HL-60/S4 (cell line): Measurements from ENCODE around the gene SGSH.
"Not testable (repeated sequence)": the region's sequence is repeated elsewhere in the genome, so short reads cannot be mapped to it uniquely, and the experiment has no call there.

ENCODE experiments used
- in situ Hi-C: fragments of 300-500 bp; cut with MboI; formaldehyde crosslinking; loops from 2 replicates; pipeline ENCODE4 v1.14.3; 2022; ENCODE audit warnings: low sequenced_read_pairs

SGSH gene

DNA sequence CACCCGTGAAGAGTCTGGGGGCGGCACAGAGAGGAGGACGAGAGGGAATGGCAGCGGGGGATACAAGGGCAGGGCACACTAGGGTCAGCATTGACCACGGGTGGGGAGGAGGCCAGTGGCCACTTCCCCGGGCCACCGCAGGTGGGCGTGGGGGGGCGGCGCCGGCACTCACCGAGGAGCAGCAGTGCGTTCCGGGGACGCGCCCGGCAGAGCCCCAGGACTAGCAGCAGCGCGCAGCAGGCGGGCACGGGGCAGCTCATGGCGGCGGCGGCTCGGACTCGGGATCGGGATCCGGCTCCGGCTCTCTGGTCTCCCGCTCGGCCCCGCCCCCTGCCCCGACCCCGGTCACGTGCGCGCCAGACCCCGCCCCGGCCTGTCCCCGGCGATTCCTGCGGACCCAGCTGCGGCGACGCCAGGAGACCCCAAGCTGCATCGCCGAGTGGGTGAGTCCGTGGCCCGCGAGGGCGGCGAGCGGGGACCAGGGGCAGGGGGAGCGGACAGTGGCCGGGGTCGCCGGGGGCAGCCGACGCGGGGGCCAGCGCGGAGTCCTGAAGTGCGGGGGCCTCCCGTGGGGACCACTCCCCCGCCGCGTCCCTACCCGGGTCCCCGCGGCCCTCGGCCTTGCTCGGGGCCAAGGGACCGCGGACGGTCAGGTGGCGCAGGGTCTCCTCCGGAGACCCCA is at the start of gene SGSH, which contains the start of gene SLC26A11:
TSS of gene SGSH (minus strand) at position 280 of the 682 bp plus-strand sequence. CDS start at position 260, 20 bp downstream.
TSS of gene SLC26A11 (plus strand) at position 374 of the 682 bp plus-strand sequence. CDS start 1,134 bp downstream, outside the sequence.
- in situ Hi-C loops = no loop called here

DNA sequence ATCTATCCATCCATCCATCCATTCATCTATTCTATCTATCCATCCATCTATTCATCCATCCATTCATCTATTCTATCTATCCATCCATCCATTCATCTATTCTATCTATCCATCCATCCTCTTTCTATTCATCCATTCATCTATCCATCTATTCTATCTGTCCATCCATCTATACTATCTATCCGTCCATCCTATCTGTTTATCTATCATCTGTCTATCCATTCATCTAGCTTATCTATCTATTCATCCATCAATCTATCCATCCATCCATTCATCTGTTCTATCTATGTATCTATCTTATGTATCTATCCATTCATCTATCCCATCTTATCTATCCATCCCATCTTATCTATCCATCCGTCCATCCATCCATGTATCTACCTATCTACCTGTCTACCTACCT is 49.3 kb upstream of the SGSH start:
- in situ Hi-C loops = no loop called here

DNA sequence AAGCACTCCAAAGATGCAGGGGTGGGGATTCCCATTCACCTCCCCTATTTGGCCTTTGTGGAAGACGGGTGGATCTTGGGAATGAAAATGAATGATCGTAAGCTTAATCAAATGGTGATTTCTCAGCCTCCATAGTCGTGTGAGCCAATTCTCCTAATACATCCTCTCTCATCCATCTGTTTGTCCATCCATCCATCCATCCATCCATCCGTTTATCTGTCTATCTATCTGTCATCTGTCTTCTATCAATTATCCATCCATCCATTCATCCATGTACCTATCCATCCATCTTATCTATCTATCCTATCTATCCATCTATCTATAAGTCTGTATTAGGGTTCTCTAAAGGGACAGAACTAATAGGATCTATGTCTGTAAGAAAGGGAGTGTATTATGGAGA is 48.3 kb upstream of the SGSH start:
- in situ Hi-C loops = no loop called here

DNA sequence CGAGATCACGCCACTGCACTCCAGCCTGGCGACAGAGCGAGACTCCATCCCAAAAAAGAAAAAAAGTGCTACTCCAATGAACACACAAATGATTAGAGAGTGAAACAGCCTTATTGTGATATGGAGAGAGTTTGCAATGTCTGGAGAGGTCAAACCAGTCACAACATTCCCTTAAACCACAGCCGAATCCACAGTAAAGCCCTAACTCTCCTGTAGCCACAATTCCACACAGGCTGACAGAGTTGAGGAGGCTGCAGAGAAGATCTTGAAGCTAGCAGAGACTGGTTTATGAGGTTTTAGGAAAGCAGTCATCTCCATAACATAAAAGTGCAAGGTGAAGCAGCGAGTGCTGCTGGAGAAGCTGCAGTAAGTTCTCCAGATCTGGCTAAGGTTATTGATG is 47.3 kb upstream of the SGSH start:
- in situ Hi-C loops = no loop called here

DNA sequence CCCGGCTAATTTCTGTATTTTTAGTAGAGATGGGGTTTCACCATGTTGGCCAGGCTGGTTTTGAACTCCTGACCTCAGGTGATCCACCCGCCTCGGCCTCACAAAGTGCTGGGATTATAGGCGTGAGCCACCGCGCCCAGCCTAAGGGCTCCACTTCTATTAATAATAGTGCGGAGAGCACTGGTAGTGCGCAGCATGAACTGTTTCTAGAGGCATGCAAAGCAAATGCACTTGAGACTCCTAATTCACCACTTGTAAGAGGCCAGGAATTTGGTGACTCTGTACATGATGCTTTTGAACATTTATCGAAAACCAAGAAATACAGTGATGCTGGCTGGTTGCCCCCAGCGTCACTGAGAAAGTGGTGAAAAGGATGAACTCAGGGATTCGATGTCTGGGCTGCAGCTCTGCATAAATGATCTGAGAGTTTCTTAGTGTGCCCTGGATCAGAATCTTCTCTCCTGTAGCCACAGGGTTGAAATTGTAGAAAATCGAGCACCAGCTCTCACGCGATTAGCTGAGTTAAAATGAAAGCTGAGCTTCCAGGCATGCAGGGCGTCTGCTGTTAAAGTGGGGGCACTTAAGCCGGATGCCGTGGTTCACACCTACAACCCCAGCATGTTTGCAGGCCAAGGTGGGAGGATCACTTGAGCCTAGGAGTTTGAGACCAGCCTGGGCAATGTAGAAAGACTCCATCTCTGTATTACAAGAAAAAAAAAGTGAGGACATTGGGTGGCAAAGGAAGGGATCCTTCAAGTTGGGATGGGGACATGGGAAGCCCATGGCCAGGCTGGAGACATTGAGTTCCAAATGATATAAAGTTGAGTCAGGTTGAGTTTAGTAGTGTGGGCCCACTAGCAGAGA is 45.3 kb upstream of the SGSH start:
- in situ Hi-C loops = no loop called here

DNA sequence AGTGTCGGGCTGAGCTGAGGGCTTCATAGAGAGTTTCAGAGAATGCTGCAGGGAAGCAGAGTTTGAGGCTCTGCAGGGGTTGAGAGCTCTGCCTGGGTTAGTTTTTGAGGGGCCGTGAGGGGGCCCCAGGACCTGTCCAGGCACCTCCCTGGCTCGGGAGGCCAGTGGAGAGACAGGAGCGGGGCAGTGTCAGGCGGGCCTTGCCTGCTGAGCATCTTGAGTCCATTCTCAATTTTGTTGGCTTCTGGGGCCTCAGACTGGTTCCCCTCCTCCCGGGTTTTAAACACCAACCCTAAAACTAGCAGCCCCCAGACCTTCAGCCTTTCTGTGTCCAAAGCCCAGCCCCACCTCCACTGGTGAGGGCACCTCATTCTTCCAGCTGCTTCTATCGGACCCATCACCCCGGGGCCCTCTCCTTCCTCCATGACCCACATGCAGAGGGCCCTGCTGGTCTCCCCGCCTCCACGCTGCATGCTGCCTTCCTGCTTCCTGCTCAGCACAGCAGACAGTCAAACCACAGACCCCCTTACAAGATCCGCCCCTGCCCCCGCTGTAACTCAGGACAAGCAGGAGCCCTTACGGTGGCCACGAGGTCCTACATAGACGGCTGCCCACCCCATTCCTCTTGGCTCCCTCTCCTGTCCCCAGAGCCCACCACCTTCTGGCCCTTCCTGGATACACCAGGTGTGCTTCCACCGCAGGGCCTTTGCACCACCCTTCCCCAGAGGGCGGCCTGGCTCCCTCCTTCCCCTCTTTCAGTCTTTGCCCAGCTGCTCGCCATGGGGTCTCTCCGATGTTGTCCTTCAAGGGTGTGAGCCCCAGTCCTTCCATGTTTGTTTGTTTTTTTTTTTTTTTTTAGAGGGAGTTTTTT is 44.3 kb upstream of the SGSH start:
- in situ Hi-C loops = no loop called here

DNA sequence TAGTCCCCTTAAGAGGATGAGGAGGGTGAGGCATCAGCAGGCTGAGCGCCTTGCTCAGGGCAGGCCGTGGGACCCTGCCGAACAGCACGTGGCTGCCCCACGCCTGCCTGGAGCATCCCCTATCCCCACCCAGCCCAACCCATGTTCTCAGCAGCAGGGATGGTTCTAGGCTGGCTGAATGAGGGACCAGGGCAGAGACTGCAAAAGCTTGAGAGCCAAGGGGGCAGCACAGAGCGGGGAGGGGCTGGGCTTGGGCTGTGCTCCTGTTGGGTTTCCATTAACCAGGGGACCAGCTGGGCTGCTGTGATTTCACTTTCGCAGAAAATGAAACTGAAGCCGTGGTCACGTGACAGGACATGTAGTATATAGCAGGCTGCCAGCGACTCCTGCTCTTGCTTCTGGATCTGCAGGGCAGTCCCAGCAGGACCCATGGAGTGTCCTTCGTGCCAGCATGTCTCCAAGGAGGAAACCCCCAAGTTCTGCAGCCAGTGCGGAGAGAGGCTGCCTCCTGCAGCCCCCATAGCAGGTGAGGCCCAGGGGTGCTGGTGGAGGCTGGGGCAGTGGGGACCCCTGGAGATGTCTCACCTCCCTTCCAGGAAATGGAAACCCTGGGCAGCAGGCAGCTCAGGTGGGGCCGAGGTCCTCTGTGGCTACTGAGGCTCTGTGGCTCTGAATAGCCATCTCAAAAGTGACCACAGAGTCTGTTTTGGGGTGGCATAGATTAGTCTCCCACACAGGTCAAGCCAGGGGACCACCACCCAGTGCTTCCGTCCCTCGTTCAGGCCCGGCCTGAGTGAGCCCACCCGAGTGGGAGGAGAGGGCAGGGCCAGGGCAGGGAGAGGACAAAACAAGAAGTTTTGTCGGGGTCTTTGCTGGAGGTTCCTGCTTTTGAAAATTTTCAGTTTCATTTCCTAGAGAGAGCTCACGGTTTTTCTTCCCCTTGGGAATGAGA is 43.4 kb upstream of the SGSH start:
- in situ Hi-C loops = no loop called here

DNA sequence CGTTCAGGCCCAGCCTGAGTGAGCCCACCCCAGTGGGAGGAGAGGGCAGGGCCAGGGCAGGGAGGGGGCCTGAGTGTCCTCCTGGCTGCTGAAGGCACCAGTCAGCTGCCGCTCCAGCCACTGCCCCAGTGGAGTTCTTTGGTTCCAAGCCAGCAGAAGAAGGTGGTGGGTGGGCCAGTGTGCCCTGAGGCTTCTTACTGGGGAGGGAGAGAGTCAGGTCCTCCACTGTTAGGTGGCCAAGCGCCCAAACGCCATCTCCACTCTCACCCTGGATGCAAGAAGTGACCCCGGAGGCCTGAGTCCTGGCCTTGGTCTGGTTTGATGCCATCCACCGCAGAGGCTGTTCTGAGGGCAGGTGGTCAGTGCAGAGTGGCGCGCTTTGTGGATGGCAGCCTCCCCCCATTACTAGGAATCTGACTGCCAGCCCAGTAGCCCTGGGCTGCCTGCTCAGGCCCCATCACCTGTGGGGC is 42.7 kb upstream of the SGSH start:
- in situ Hi-C loops = no loop called here

DNA sequence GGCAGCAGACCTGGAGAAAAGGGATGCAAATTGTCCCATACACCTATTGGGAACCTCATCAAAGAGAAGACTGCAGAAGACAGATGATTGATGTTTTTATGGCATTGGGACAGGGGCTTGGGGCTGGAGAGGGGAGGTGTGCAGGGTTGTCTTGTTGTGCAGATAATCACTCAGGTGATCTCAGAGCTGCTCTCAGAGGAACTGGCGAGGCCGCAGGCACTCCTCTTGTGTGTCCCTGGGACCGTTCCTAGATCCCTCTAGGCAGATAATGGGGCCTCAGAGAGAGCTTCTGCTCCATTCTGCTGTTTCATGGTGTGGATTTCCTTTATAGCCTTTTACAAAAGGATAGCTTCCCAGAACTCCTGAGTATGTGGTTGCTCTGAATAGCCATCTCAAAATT is 42.2 kb upstream of the SGSH start:
- in situ Hi-C loops = no loop called here

DNA sequence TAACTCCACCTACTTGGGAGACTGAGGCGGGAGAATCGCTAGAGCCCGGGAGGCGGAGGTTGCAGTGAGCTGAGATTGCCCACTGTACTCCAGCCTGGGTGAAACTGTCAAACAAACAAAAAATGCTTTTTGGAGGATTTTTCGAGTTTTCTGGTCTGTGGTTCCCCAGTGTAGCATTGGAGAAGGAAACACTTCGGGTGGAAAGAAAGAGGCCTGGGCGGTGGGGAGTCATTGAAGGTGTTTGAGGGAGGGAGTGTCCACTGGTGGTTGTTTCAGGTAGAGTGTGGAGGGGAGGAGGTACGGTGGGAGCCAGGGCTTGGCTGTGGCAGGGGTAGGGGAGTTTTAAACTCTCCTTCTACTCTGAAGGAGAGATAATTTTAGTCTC is 41.8 kb upstream of the SGSH start:
- in situ Hi-C loops = no loop called here

DNA sequence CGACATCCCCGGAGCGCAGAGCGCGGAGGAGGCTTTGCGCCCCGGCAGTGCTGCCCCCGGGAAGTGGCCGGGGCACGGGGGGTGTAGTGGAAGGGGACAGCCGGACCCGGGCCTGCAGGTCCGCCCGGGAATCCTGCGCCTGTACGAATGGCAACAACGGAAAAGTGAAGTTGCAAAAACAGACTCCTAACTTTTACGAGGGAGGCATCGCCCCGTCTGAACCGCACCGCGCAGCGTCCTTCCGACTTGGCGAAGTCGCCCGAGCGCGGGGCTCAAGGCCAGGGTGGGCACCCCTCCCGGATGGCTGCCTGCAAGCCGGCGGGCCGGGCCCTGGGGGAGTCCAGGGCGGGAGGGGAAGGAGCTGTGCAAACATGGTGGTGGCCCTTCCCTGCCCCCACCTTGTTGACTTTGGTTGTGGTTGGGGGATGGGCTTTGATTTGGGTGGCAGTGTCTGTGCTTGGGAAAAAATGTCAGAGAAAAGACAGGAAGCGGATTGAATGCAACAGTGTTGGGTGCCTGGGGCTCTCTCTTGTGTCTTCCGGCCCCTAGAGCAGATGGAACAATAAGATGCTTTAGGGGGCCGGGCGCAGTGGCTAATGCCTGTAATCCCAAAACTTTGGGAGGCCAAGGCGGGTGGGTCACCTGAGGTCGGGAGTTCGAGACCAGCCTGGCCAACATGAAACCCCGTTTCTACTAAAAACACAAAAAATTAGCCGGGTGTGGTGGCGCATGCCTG is 41.2 kb upstream of the SGSH start:
- in situ Hi-C loops = no loop called here

DNA sequence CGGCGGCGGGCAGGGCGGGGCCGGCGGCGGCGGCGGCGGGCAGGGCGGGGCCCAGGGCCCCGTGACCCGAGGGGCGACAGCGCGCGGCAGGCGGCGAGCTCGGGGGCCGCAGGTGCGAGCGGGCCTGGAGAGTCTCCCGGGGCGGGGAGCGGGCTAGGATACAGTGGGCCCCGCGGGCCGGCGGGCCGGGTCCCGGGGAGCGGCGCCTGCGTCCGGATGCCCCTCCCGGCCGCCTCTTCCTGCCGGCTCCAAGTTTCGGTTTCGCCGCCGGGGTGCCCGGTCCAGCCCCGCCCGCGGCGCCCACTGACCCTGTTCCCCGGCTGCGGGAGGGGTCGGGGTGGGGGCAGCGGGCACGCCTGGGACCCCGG is 40.6 kb upstream of the SGSH start, which contains the start of gene RNF213:
TSS of gene RNF213 (plus strand) at position 62 of the 368 bp plus-strand sequence. CDS start 2,830 bp downstream, outside the sequence.
- in situ Hi-C loops = no loop called here

DNA sequence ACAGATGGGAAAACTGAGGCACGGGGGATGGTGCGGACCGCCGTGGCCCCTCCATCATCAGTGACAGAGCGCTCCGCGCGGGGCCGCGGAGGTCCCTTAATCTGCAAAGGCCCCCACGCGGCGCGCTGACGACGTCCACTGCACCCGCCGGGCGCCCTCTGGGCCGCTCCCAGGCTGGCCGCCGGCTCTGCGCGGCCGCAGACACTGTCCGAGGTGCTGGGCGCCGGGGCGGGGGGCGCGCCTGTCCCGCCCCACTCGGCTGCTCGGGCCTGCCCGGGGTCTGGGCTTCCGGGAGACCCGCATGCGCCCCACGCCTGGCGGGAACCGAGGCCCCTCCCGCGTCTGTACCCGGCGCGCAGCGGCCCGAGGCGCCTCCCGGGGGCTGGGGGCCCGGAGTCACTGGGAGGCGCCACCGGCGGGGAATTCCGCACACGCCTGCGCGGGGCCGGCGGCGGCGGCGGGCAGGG is 40.0 kb upstream of the SGSH start:
- in situ Hi-C loops = no loop called here

DNA sequence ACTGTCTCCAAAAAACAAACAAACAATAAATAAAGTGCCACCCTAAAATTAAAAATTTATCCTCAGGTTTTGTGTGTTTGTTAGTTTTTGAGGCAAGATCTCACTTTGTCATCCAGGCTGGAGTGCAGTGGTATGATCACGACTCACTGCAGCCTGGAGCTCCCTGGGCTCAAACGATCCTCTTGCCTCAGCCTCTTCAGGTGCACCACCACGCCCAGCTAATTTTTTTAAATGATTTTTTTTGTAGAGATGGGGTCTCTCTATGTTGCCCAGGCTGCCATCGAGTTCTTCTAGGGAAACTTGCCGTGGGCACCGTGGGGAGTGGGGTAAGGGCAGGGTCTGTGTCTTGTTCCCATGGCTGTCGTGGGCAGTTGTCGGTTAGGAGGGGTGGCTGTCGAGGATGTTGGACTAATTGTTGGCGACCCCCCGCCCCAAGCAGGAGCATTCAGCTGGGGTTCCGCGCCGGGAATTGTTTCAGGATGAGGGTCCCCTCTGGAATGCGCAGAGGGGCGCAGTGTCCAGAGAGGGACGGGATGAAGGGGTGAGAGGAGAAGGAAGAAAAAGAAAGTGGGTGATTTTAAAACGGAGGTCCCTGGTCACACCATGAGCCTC is 39.4 kb upstream of the SGSH start:
- in situ Hi-C loops = no loop called here

DNA sequence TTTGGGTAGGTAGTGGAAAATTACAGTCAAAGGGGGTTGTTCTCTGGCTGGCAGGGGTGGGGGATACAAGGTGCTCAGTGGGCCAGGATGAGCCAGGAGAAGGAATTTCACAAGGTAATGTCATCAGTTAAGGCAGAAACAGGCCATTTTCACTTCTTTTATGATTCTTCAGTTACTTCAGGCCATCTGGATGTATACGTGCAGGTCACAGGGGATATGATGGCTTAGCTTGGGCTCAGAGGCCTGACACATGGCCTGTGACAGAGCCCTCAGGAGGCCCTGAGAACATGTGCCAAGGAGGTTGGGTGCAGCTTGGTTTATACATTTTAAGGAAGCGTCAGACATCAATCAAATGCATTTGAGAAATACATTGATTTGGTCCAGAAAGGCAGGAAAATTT is 38.2 kb upstream of the SGSH start:
- in situ Hi-C loops = not testable (repeated sequence)

DNA sequence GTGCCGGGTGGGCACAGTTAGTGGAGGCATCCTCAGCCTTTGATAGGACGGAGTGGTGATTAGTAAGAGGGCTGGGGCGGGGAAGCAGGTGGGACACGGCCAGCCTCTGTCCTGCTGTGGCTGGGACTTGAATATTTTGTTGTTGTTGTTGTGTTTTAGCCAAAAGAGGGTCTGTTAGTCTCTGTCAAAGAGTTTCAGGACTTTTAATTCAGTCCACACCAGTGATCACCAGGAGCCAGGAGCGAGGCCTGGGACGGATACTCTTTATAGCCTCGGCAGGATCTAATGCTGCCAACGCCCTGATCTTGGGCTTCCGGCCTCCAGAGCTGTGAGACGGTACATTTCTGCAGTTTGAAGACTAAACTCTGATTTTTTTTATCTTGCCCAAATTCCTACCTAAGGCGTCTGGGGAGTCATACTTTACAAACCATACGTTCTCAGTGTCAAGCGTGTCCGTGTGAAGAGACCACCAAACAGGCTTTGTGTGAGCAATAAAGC is 37.6 kb upstream of the SGSH start:
- in situ Hi-C loops = no loop called here

DNA sequence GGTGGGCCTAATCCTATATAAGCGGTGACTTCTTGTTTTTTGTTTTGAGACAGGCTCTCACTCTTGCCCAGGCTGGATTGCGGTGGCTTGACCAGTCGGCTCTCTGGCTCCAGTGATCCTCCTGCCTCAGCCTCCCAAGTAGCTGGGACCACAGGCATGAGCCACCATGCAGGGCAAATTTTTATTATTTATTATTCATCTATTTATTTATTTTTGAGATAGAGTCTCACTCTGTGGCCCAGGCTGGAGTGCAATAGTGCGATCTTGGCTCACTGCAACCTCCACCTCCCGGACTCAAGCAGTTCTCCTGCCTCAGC is 35.9 kb upstream of the SGSH start:
- in situ Hi-C loops = no loop called here

DNA sequence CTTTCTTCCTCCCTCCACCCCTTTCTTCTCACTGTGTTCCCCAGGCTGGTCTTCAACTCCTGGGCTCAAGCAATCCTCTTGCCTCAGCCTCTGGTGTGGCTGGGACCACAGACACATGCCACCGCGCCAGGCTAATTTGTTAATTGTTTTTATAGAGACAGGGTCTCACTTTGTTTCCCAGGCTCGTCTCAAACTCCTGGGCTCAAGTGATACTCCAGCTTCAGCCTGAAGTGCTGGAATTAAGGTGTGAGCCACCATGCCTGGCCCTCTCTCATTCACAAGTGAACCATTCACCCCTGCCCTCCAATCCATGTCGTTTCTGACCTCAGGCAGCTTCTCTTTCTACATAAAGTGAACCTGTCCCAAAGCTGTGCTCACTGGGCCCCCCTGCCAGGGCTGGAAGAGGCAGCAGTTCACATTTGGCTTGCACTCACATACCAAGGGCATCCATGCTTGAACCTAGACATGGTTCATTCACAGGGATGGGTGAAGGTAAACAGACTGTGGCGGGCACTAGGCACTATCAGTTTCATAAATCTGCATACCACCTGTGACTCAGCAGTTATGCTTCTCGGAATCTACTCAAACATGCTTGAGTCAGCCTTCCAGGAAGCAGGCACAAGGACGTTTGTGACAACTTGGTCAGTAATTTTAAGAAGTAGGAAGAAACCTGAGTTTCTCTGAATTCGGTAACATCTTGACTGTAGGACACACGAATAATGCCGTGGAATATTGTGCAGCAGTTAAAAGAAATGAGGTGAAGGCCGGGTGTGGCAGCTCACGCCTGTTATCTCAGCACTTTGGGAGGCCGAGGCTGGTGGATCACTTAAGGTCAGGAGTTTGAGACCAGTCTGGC is 34.5 kb upstream of the SGSH start:
- in situ Hi-C loops = no loop called here
